HEK293 (cell line): ENCODE measurements around the gene SYTL3.

Experiments
- ATF2 ChIP-seq: fragments of 450-650 bp; formaldehyde crosslinking; IDR thresholded peaks from 2 replicates; pipeline ENCODE4 v1.5.1; 2016; ENCODE audit warnings: missing biosample characterization, missing genetic modification characterization, low read depth
- BCL11B ChIP-seq: fragments of 450-650 bp; formaldehyde crosslinking; IDR thresholded peaks from 2 replicates; pipeline ENCODE4 v1.5.1; 2016; ENCODE audit warnings: low read depth, missing biosample characterization, missing genetic modification characterization
- ELK4 ChIP-seq: IDR thresholded peaks from 2 replicates; pipeline ENCODE4 v1.6.1; 2011; ENCODE audit warnings: mild to moderate bottlenecking, low read depth, low read length, borderline replicate concordance
- KLF16 ChIP-seq: fragments of 450-650 bp; formaldehyde crosslinking; IDR thresholded peaks from 2 replicates; pipeline ENCODE4 v1.5.1; 2017; ENCODE audit warnings: missing biosample characterization, missing genetic modification characterization
- MEIS1 ChIP-seq: sonication (generic); formaldehyde crosslinking; IDR thresholded peaks from 2 replicates; pipeline ENCODE4 v1.8.1; 2022; ENCODE audit warnings: missing genetic modification reagents, mild to moderate bottlenecking, borderline replicate concordance
- REPIN1 ChIP-seq: fragments of 450-650 bp; formaldehyde crosslinking; IDR thresholded peaks from 2 replicates; pipeline ENCODE4 v1.5.1; 2017; ENCODE audit warnings: missing biosample characterization, missing genetic modification characterization, low read depth
- SALL2 ChIP-seq: fragments of 450-650 bp; formaldehyde crosslinking; IDR thresholded peaks from 2 replicates; pipeline ENCODE4 v1.5.0; 2017; ENCODE audit warnings: missing biosample characterization, mild to moderate bottlenecking, missing genetic modification characterization, borderline replicate concordance
- YY2 ChIP-seq: fragments of 450-650 bp; formaldehyde crosslinking; IDR thresholded peaks from 2 replicates; pipeline ENCODE4 v1.5.1; 2016; ENCODE audit warnings: missing biosample characterization, missing genetic modification characterization
- ZBTB8A ChIP-seq: fragments of 450-650 bp; formaldehyde crosslinking; IDR thresholded peaks from 2 replicates; pipeline ENCODE4 v1.5.1; 2016; ENCODE audit warnings: missing biosample characterization, missing genetic modification characterization
- ZFHX2 ChIP-seq: fragments of 450-650 bp; formaldehyde crosslinking; conservative IDR thresholded peaks from 2 replicates; pipeline ENCODE4 v1.5.1; 2016; ENCODE audit warnings: missing biosample characterization, missing genetic modification characterization
- ZNF121 ChIP-seq: fragments of 450-650 bp; formaldehyde crosslinking; IDR thresholded peaks from 2 replicates; pipeline ENCODE4 v1.5.1; 2016; ENCODE audit warnings: missing biosample characterization, missing genetic modification characterization
- ZNF138 ChIP-seq: fragments of 450-650 bp; formaldehyde crosslinking; IDR thresholded peaks from 2 replicates; pipeline ENCODE4 v1.5.1; 2016; ENCODE audit warnings: missing biosample characterization, missing genetic modification characterization, borderline replicate concordance
- ZNF146 ChIP-seq: fragments of 450-650 bp; formaldehyde crosslinking; IDR thresholded peaks from 2 replicates; pipeline ENCODE4 v1.5.1; 2016; ENCODE audit warnings: missing biosample characterization, missing genetic modification characterization
- ZNF157 ChIP-seq: fragments of 450-650 bp; formaldehyde crosslinking; IDR thresholded peaks from 2 replicates; pipeline ENCODE4 v1.5.1; 2016; ENCODE audit warnings: missing biosample characterization, missing genetic modification characterization
- ZNF221 ChIP-seq: fragments of 450-650 bp; formaldehyde crosslinking; IDR thresholded peaks from 2 replicates; pipeline ENCODE4 v1.5.1; 2017; ENCODE audit warnings: missing biosample characterization, missing genetic modification characterization, borderline replicate concordance
- ZNF350 ChIP-seq: fragments of 450-650 bp; formaldehyde crosslinking; IDR thresholded peaks from 2 replicates; pipeline ENCODE4 v1.5.0; 2017; ENCODE audit warnings: missing biosample characterization, mild to moderate bottlenecking, missing genetic modification characterization
- ZNF354C ChIP-seq: fragments of 450-650 bp; formaldehyde crosslinking; IDR thresholded peaks from 2 replicates; pipeline ENCODE4 v1.5.1; 2016; ENCODE audit warnings: missing biosample characterization, missing genetic modification characterization, low read depth, borderline replicate concordance
- ZNF394 ChIP-seq: fragments of 450-650 bp; formaldehyde crosslinking; IDR thresholded peaks from 2 replicates; pipeline ENCODE4 v1.5.1; 2016; ENCODE audit warnings: missing biosample characterization, missing genetic modification characterization, mild to moderate bottlenecking, moderate library complexity, borderline replicate concordance
- ZNF426 ChIP-seq: fragments of 450-650 bp; formaldehyde crosslinking; IDR thresholded peaks from 2 replicates; pipeline ENCODE4 v1.5.1; 2017; ENCODE audit warnings: missing biosample characterization, missing genetic modification characterization, mild to moderate bottlenecking, inconsistent platforms, moderate library complexity
- ZNF488 ChIP-seq: fragments of 450-650 bp; formaldehyde crosslinking; IDR thresholded peaks from 2 replicates; pipeline ENCODE4 v1.5.1; 2016; ENCODE audit warnings: missing biosample characterization, missing genetic modification characterization
- ZNF501 ChIP-seq: fragments of 450-650 bp; formaldehyde crosslinking; IDR thresholded peaks from 2 replicates; pipeline ENCODE4 v1.5.1; 2016; ENCODE audit warnings: missing biosample characterization, missing genetic modification characterization
- ZNF707 ChIP-seq: fragments of 450-650 bp; formaldehyde crosslinking; IDR thresholded peaks from 2 replicates; pipeline ENCODE4 v1.5.1; 2016; ENCODE audit warnings: missing biosample characterization, missing genetic modification characterization
- ZNF768 ChIP-seq: fragments of 450-650 bp; formaldehyde crosslinking; IDR thresholded peaks from 2 replicates; pipeline ENCODE4 v1.5.1; 2018; ENCODE audit warnings: missing biosample characterization, mild to moderate bottlenecking, missing genetic modification characterization
- ZNF785 ChIP-seq: fragments of 450-650 bp; formaldehyde crosslinking; IDR thresholded peaks from 2 replicates; pipeline ENCODE4 v1.5.1; 2016; ENCODE audit warnings: missing biosample characterization, missing genetic modification characterization
- ZNF791 ChIP-seq: fragments of 450-650 bp; formaldehyde crosslinking; IDR thresholded peaks from 2 replicates; pipeline ENCODE4 v1.5.1; 2016; ENCODE audit warnings: missing biosample characterization, missing genetic modification characterization
- TF ChIP-seq, protein P1 (sequence below): fragments of 450-650 bp; formaldehyde crosslinking; IDR thresholded peaks from 2 replicates; pipeline ENCODE4 v1.5.1; 2016; ENCODE audit warnings: missing biosample characterization, missing genetic modification characterization, borderline replicate concordance
- TF ChIP-seq, protein P2 (sequence below): fragments of 450-650 bp; formaldehyde crosslinking; IDR thresholded peaks from 2 replicates; pipeline ENCODE4; 2016; ENCODE audit warnings: missing biosample characterization, missing genetic modification characterization
- TF ChIP-seq, protein P3 (sequence below): fragments of 450-650 bp; formaldehyde crosslinking; IDR thresholded peaks from 2 replicates; pipeline ENCODE4 v1.5.1; 2017; ENCODE audit warnings: missing biosample characterization, missing genetic modification characterization

Gene SYTL3

DNA sequence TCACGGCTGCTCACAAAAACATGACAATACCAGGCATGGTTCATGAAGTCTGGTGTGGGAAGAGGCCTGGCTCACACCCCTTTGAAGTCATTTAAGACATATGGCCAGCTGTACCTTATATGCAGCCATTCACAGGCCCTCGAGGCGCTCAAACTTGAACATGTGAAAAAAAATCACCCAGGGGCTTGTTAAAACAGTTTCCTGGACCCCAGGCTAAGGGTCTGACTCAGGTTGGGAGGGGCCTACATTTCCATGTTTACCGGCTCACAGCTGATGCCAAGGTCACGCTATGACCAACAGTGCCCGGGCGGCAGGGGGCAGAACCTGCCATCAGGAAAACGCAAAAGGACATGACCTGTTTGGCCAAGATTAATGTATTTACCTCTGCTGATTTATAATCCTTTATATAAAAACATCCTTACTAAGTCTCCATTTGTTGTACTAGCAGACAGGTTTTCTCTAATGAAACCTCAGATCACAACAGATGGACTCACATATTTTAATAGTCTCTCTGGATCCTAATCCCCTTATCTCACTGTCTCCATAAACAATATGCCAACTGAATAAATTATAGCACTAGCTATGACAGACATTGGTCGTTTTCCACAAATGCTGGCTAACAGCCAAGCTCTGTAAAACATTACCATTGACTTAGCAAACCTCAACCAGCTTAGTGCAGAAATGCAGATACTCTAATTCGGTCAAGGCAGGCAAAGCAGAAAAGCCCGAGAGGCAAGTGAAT is 149.4 kb downstream of the SYTL3 start (continued):
- TF ChIP-seq ATF2 (no peak), ZNF707 (tag by site-specific recombination) (no peak), ZNF488 (tag by site-specific recombination) (no peak), REPIN1 (tag by site-specific recombination) (no peak), ZNF791 (tag by site-specific recombination) (no peak), ZNF785 (tag by site-specific recombination) (no peak), ZNF350 (no peak), ZNF157 (tag by site-specific recombination) (no peak), KLF16 (tag by site-specific recombination) (no peak), BCL11B (tag by site-specific recombination) (no peak), ZNF121 (tag by site-specific recombination) (no peak), YY2 (no peak), SALL2 (no peak), ZNF768 (tag by site-specific recombination) (no peak), ZNF426 (tag by site-specific recombination) (no peak), ZNF394 (tag by site-specific recombination) (peak; percentile 82), ZNF146 (tag by site-specific recombination) (no peak), ZFHX2 (no peak), ZBTB8A (peak; percentile 33; the same call in 1 of the 2 replicates), MEIS1 (CRISPR knock-in tag) (peak; percentile 66; the same call in 1 of the 2 replicates), ELK4 (no peak), ZNF501 (tag by site-specific recombination) (peak; percentile 29; the same call in 1 of the 2 replicates), ZNF138 (tag by site-specific recombination) (no peak), ZNF221 (no peak), ZNF354C (tag by site-specific recombination) (no peak)
- TF ChIP-seq, protein P1, sequence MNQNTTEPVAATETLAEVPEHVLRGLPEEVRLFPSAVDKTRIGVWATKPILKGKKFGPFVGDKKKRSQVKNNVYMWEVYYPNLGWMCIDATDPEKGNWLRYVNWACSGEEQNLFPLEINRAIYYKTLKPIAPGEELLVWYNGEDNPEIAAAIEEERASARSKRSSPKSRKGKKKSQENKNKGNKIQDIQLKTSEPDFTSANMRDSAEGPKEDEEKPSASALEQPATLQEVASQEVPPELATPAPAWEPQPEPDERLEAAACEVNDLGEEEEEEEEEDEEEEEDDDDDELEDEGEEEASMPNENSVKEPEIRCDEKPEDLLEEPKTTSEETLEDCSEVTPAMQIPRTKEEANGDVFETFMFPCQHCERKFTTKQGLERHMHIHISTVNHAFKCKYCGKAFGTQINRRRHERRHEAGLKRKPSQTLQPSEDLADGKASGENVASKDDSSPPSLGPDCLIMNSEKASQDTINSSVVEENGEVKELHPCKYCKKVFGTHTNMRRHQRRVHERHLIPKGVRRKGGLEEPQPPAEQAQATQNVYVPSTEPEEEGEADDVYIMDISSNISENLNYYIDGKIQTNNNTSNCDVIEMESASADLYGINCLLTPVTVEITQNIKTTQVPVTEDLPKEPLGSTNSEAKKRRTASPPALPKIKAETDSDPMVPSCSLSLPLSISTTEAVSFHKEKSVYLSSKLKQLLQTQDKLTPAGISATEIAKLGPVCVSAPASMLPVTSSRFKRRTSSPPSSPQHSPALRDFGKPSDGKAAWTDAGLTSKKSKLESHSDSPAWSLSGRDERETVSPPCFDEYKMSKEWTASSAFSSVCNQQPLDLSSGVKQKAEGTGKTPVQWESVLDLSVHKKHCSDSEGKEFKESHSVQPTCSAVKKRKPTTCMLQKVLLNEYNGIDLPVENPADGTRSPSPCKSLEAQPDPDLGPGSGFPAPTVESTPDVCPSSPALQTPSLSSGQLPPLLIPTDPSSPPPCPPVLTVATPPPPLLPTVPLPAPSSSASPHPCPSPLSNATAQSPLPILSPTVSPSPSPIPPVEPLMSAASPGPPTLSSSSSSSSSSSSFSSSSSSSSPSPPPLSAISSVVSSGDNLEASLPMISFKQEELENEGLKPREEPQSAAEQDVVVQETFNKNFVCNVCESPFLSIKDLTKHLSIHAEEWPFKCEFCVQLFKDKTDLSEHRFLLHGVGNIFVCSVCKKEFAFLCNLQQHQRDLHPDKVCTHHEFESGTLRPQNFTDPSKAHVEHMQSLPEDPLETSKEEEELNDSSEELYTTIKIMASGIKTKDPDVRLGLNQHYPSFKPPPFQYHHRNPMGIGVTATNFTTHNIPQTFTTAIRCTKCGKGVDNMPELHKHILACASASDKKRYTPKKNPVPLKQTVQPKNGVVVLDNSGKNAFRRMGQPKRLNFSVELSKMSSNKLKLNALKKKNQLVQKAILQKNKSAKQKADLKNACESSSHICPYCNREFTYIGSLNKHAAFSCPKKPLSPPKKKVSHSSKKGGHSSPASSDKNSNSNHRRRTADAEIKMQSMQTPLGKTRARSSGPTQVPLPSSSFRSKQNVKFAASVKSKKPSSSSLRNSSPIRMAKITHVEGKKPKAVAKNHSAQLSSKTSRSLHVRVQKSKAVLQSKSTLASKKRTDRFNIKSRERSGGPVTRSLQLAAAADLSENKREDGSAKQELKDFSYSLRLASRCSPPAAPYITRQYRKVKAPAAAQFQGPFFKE (tag by site-specific recombination) = no peak
- TF ChIP-seq, protein P2, sequence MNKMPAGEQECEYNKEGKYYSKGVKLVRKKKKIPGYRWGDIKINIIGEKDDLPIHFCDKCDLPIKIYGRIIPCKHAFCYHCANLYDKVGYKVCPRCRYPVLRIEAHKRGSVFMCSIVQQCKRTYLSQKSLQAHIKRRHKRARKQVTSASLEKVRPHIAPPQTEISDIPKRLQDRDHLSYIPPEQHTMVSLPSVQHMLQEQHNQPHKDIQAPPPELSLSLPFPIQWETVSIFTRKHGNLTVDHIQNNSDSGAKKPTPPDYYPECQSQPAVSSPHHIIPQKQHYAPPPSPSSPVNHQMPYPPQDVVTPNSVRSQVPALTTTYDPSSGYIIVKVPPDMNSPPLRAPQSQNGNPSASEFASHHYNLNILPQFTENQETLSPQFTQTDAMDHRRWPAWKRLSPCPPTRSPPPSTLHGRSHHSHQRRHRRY = no peak
- TF ChIP-seq, protein P3, sequence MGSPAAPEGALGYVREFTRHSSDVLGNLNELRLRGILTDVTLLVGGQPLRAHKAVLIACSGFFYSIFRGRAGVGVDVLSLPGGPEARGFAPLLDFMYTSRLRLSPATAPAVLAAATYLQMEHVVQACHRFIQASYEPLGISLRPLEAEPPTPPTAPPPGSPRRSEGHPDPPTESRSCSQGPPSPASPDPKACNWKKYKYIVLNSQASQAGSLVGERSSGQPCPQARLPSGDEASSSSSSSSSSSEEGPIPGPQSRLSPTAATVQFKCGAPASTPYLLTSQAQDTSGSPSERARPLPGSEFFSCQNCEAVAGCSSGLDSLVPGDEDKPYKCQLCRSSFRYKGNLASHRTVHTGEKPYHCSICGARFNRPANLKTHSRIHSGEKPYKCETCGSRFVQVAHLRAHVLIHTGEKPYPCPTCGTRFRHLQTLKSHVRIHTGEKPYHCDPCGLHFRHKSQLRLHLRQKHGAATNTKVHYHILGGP (tag by site-specific recombination) = peak; percentile 33; the same call in 1 of the 2 replicates
